ENCODE data around the gene FDCSP.
"Not testable (repeated sequence)": the region's sequence is repeated elsewhere in the genome, so short reads cannot be mapped to it uniquely, and the experiment has no call there.

FDCSP gene

DNA sequence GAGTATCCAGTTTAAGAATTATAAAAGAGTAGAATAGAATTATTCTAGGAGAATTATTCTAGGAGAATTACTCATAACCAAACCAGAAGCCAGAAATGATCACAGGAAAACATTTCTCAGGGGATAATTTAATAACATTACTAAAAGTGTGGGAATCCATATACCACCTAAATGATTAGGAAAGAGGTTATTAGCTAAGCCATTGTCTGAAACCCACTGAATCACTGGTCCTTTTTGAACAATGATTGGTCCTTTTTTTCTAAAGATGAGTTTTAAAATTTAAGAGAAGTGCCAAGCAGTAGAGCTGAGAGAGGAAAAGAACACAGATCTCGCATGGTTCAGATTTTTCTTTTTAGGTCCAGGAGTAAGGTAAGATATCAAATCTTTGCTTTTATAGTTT, 30.5 kb upstream of the FDCSP start, which contains the start of gene ODAM:
ODAM (plus strand) TSS at position 301 of the 400 bp plus-strand sequence. CDS start 819 bp downstream, outside the sequence.
- TF ChIP-seq, protein P1, sequence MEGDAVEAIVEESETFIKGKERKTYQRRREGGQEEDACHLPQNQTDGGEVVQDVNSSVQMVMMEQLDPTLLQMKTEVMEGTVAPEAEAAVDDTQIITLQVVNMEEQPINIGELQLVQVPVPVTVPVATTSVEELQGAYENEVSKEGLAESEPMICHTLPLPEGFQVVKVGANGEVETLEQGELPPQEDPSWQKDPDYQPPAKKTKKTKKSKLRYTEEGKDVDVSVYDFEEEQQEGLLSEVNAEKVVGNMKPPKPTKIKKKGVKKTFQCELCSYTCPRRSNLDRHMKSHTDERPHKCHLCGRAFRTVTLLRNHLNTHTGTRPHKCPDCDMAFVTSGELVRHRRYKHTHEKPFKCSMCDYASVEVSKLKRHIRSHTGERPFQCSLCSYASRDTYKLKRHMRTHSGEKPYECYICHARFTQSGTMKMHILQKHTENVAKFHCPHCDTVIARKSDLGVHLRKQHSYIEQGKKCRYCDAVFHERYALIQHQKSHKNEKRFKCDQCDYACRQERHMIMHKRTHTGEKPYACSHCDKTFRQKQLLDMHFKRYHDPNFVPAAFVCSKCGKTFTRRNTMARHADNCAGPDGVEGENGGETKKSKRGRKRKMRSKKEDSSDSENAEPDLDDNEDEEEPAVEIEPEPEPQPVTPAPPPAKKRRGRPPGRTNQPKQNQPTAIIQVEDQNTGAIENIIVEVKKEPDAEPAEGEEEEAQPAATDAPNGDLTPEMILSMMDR (IDR thresholded peaks at IDR 0.05; ENCODE audit: extremely low read depth, insufficient read depth, missing control alignments): no peak
- in situ Hi-C loops (cut with MboI; ENCODE audit: low pct_unique_long_range_greater_than_20kb, low sequenced_read_pairs, unreplicated experiment): loop anchor here (25.0 kb wide), 2 partner anchors 283 to 508 kb away; no protein-coding TSS in a partner anchor
- DNase-seq (ENCODE audit: low spot score): no peak

DNA sequence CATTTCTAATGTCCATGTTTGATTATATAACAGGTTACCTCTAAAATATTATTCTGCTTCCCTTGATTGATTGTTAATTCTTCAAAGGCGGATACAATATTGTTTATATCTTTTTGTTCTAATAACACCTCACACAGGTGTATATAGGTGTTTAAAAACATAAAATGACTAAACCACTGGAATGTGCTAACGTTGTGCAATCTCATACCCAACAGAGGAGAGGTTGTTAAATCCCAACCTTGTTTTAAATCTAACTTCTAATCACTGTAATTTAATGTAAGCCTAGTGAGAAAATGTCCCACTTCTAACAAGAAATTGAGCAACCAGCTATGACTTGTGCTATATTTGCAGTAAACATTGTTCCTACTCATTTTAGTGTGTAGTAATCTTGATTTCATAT, 29.1 kb upstream of the FDCSP start:
- TF ChIP-seq, protein P1 (IDR thresholded peaks at IDR 0.05; ENCODE audit: extremely low read depth, insufficient read depth, missing control alignments): no peak
- no peak for DNase-seq (ENCODE audit: low spot score)
- in situ Hi-C loops (cut with MboI; ENCODE audit: low pct_unique_long_range_greater_than_20kb, low sequenced_read_pairs, unreplicated experiment): loop anchor here (25.0 kb wide), 2 partner anchors 285 to 510 kb away; no protein-coding TSS in a partner anchor

DNA sequence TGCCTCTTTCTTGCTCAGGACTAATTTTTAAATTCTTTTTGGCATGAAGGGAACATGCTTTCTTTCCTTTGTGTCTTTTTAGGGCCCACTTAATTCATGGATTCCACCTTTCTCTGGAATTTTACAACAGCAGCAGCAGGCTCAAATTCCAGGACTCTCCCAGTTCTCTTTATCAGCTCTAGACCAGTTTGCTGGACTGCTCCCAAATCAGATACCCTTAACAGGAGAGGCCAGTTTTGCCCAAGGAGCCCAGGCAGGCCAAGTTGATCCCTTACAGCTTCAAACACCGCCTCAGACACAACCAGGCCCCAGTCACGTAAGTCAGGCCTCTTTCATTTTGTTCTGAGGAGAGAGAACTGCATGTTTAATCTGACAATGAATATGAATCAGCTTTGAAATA, 28.1 kb upstream of the FDCSP start:
- DNase-seq (ENCODE audit: low spot score): no peak
- TF ChIP-seq, protein P1 (IDR thresholded peaks at IDR 0.05; ENCODE audit: extremely low read depth, insufficient read depth, missing control alignments): no peak
- in situ Hi-C loops (cut with MboI; ENCODE audit: low pct_unique_long_range_greater_than_20kb, low sequenced_read_pairs, unreplicated experiment): loop anchor here (25.0 kb wide), 2 partner anchors 286 to 511 kb away; no protein-coding TSS in a partner anchor

DNA sequence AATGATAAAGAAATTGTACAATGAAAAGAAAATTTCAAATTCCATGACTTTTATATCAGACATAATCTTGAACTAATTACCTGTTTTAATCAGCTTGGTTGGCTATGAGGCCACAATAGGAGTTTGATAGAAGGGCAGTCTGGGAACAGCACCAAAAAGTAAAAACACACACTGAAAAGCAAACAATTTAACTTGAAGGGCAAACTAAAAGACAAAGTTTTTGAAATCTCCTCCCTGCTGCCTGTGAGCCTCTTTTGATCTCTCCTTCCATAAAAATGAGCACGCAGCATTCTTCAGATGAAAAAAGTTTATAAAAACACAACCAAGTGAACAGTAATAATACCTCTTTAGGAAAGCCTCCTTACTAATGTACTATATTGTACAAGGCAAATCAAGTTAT, 22.3 kb upstream of the FDCSP start:
- TF ChIP-seq, protein P1 (IDR thresholded peaks at IDR 0.05; ENCODE audit: extremely low read depth, insufficient read depth, missing control alignments): no peak
- in situ Hi-C loops (cut with MboI; ENCODE audit: low pct_unique_long_range_greater_than_20kb, low sequenced_read_pairs, unreplicated experiment): no loop called here
- DNase-seq (ENCODE audit: low spot score): no peak

DNA sequence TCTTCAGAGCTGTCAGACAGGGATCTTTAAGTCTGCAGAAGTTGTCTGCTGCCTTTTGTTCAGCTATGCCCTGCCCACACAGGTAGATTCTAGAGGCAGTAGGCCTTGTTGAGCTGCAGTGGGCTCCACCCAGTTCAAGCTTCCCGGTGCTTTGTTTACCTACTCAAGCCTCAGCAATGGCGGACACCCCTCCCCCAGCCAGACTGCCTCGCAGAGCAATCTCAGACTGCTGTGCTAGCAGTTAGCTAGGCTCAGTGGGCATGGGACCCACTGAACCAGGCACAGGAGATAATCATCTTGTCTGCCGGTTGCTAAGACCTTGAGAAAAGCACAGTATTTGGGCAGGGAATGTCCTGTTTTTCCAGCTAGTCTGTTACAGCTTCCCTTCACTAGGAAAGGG, 13.2 kb upstream of the FDCSP start:
- in situ Hi-C loops (cut with MboI; ENCODE audit: low pct_unique_long_range_greater_than_20kb, low sequenced_read_pairs, unreplicated experiment); DNase-seq (ENCODE audit: low spot score): not testable (repeated sequence)

DNA sequence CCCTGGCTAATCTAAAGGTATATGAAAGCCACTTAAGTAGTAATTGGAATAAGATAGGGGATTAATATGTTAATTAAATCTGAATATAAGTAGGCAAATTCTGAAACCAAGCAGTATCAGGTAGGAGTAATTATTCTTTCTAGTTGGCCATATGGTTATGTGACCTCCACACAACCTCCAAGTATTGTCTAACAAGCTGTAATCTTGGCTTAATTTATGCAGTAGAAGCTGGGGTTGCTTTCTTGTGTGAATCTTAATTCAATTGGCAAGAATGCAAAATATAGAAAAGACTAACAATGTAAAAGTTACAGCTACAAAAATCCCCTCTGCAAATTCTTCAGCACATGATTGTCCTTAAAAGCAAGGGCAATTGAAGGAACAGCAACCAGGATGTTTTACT, 9.8 kb upstream of the FDCSP start:
- DNase-seq (ENCODE audit: low spot score); in situ Hi-C loops (cut with MboI; ENCODE audit: low pct_unique_long_range_greater_than_20kb, low sequenced_read_pairs, unreplicated experiment): not testable (repeated sequence)

DNA sequence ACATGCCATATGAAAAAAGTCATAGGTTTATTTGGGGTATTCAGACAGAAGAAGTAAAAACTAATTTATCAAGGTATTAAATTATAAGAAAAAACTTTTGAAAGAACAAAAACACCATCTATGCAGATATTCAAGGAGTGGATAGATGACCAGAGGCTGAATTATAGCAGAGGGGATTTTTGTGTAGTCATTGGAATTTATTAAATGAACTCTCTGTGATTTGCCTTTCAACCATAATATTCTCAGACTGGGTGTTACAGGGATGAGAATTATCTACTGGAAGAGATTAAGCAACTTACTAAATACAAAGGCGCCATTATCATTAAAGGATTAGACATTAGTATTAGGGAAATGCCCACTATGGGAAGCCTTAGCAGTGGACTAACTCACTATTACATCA, 9.4 kb upstream of the FDCSP start:
- in situ Hi-C loops (cut with MboI; ENCODE audit: low pct_unique_long_range_greater_than_20kb, low sequenced_read_pairs, unreplicated experiment); DNase-seq (ENCODE audit: low spot score): not testable (repeated sequence)

DNA sequence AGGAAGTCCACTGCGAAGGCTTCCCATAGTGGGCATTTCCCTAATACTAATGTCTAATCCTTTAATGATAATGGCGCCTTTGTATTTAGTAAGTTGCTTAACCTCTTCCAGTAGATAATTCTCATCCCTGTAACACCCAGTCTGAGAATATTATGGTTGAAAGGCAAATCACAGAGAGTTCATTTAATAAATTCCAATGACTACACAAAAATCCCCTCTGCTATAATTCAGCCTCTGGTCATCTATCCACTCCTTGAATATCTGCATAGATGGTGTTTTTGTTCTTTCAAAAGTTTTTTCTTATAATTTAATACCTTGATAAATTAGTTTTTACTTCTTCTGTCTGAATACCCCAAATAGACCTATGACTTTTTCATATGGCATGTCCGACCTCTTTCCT, 4.5 kb upstream of the FDCSP start:
- in situ Hi-C loops (cut with MboI; ENCODE audit: low pct_unique_long_range_greater_than_20kb, low sequenced_read_pairs, unreplicated experiment); DNase-seq (ENCODE audit: low spot score): not testable (repeated sequence)

DNA sequence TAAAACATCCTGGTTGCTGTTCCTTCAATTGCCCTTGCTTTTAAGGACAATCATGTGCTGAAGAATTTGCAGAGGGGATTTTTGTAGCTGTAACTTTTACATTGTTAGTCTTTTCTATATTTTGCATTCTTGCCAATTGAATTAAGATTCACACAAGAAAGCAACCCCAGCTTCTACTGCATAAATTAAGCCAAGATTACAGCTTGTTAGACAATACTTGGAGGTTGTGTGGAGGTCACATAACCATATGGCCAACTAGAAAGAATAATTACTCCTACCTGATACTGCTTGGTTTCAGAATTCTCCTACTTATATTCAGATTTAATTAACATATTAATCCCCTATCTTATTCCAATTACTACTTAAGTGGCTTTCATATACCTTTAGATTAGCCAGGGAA, 4.1 kb upstream of the FDCSP start:
- in situ Hi-C loops (cut with MboI; ENCODE audit: low pct_unique_long_range_greater_than_20kb, low sequenced_read_pairs, unreplicated experiment); DNase-seq (ENCODE audit: low spot score): not testable (repeated sequence)

All from GM13977 (cell line).